Omental fat pad (tissue), 4 donors: ENCODE measurements around the gene BEX5. TPM values are rescaled to one million over a fixed set of nuclear protein-coding genes. Genes with fewer than 3 reads are reported as not detected.
"Not testable (repeated sequence)": the region's sequence is repeated elsewhere in the genome, so short reads cannot be mapped to it uniquely, and the experiment has no call there.

Source experiments
- ATAC-seq: fragments of 150-250 bp; one replicate; pipeline ENCODE4 v1.9.1; 2016; ENCODE audit warnings: mild to moderate bottlenecking, moderate library complexity; ENCODE audit not compliant: low FRiP score
- DNase-seq: peaks from one replicate; pipeline ENCODE4 v3.0.0-alpha.2; 2019; ENCODE audit warnings: low spot score
- CTCF ChIP-seq, 3 donors: fragments of 450-650 bp; IDR thresholded peaks; one replicate each; pipeline ENCODE4 v1.5.1; 2016 to 2017; ENCODE audit warnings: antibody characterized with exemption in 3 of 3, mild to moderate bottlenecking in 3 of 3, moderate library complexity in 2 of 3
- total RNA-seq, 4 donors: library from RNA; depleted of rRNA; stranded (reverse); fragments of >200 nt; gene quantifications; one replicate each; pipeline ENCODE4 v1.1.0, GENCODE V29; 2016

BEX5 gene
- 1 to 10 TPM in 2 of 4 donors, under 1 TPM in 1, not detected in 1; 0.84 to 5.8 (median 2.1) TPM for total RNA-seq

- ATAC-seq, result peak; percentile 94
- no peak for TF ChIP-seq CTCF (IDR thresholded peaks at IDR 0.05)
- no peak for DNase-seq
Observed at GRCh38 chrX:102155806-102156179, at the start of gene BEX5. Gene BEX5, minus strand, starts transcription at chrX:102155977. Its CDS starts 1,712 bp downstream, at chrX:102154265.

GRCh38 chrX:102185967-102186720 is 30.4 kb upstream of the BEX5 start:
- DNase-seq (no peak), ATAC-seq (no peak)
- no peak for TF ChIP-seq CTCF (IDR thresholded peaks at IDR 0.05)

- no peak for DNase-seq
- peak; percentile 43 for ATAC-seq
- TF ChIP-seq CTCF (IDR thresholded peaks at IDR 0.05), result no peak
Observed at GRCh38 chrX:102154900-102155805, 624 bp downstream of the BEX5 start.

GRCh38 chrX:102154218-102154860 is 1.4 kb downstream of the BEX5 start:
- no peak for TF ChIP-seq CTCF (IDR thresholded peaks at IDR 0.05)
- no peak for ATAC-seq
- DNase-seq, result no peak

GRCh38 chrX:102142274-102142673 is 13.5 kb downstream of the BEX5 start, which contains the start of gene TCEAL6:
Gene TCEAL6, minus strand, starts transcription at chrX:102142481.
- ATAC-seq, result peak; percentile 48
- DNase-seq, result not testable (repeated sequence)

- not testable (repeated sequence) for DNase-seq, ATAC-seq
Observed at GRCh38 chrX:102141631-102142030, 14.1 kb downstream of the BEX5 start.

- not testable (repeated sequence) for DNase-seq, ATAC-seq
Observed at GRCh38 chrX:102140876-102141275, 14.9 kb downstream of the BEX5 start.

GRCh38 chrX:102138064-102138463 is 17.7 kb downstream of the BEX5 start:
- ATAC-seq (no peak), DNase-seq (no peak)
- TF ChIP-seq CTCF (IDR thresholded peaks at IDR 0.05), result no peak
